Measurements from ENCODE around the gene ACSL6.

ACSL6 gene

DNA sequence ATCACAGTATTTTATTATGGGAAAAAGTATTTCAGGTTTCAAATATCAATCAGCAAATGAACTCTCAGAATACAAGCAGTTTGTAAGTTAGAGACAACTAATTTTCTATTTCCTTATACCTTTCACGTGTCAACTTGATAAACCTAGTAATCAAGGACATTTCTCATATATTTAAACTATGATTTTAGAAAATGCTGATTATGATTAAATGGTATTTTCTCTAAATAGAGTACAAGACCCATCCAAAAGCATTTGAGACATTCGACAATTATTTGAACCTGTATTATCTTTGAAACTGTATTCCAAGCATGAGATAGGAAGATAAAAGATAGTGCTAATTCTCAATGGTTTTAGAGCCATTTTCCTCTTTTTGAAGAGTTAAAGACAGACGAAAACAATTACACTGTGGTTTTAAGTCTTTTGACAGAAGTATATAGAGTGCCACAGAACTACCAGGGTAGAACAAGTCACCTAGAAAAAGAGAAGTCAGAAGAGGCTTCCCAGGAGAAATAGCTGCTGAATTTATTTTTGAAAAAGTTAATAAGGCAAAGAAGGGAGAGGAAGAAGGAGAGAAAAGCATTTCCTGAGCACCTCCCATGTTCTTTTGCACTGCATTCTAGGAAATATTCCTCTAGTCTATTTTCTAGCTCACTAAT is 71.6 kb downstream of the ACSL6 start:
- TF ChIP-seq, protein P1, sequence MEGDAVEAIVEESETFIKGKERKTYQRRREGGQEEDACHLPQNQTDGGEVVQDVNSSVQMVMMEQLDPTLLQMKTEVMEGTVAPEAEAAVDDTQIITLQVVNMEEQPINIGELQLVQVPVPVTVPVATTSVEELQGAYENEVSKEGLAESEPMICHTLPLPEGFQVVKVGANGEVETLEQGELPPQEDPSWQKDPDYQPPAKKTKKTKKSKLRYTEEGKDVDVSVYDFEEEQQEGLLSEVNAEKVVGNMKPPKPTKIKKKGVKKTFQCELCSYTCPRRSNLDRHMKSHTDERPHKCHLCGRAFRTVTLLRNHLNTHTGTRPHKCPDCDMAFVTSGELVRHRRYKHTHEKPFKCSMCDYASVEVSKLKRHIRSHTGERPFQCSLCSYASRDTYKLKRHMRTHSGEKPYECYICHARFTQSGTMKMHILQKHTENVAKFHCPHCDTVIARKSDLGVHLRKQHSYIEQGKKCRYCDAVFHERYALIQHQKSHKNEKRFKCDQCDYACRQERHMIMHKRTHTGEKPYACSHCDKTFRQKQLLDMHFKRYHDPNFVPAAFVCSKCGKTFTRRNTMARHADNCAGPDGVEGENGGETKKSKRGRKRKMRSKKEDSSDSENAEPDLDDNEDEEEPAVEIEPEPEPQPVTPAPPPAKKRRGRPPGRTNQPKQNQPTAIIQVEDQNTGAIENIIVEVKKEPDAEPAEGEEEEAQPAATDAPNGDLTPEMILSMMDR (IDR thresholded peaks at IDR 0.05) = no peak
- no peak for TF ChIP-seq ZFX (IDR thresholded peaks at IDR 0.05; ENCODE audit: borderline replicate concordance)
- H3K27ac ChIP-seq = no peak overlapping the region

DNA sequence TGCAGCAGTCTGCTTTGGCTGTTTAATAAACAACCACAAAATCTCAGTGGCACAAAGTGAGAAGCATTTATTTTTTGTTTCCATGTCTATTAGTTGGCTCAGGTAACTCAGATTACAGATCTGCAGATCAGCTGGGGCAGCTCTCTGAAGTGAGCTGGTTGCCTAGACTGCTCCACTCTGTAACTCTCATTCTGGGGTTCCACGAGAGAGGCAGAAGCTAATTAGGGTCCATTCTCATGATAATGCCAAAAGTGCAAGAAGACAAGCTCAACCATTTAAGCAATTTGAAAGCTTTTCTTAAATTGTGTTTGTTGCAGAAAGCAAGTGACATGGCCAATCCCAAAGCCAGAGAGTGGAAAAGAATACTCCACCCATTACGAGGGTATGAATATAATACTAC is 79.2 kb downstream of the ACSL6 start:
- TF ChIP-seq ZFX (IDR thresholded peaks at IDR 0.05; ENCODE audit: borderline replicate concordance) = no peak
- TF ChIP-seq, protein P1 (IDR thresholded peaks at IDR 0.05) = no peak
- no peak overlapping the region for H3K27ac ChIP-seq

GRCh38 chr5:131928957-131929356 is 82.5 kb downstream of the ACSL6 start:
- TF ChIP-seq ZFX (IDR thresholded peaks at IDR 0.05; ENCODE audit: borderline replicate concordance) = no peak
- TF ChIP-seq, protein P1 (IDR thresholded peaks at IDR 0.05) = no peak
- H3K27ac ChIP-seq = no peak overlapping the region

DNA sequence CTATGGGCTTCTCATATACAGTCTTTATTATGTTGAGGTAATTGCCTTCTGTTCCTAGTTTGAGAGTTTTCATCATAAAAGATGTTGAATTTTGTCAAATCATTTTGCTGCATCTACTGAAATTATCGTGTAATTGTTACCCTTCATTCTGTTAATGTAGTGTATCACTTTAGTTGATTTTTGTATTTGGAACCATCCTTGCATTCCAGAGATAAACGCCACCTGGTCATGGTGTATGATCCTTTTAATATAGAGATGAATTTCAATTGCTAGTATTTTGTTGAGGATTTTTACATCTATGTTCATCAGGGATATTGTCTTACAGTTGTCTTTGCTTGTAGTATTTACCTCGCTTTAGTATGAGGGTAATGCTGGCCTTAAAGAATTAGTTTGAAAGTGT is 85.3 kb downstream of the ACSL6 start:
- no peak overlapping the region for H3K27ac ChIP-seq
- no peak for TF ChIP-seq ZFX (IDR thresholded peaks at IDR 0.05; ENCODE audit: borderline replicate concordance)
- TF ChIP-seq, protein P1 (IDR thresholded peaks at IDR 0.05) = no peak

- no peak overlapping the region for H3K27ac ChIP-seq
- no peak for TF ChIP-seq ZFX (IDR thresholded peaks at IDR 0.05; ENCODE audit: borderline replicate concordance)
- TF ChIP-seq, protein P1 (IDR thresholded peaks at IDR 0.05) = no peak
These were observed 95.0 kb downstream of the ACSL6 start for GRCh38 chr5:131916481-131916880.

GRCh38 chr5:131914472-131914871 is 97.0 kb downstream of the ACSL6 start:
- no peak overlapping the region for H3K27ac ChIP-seq
- TF ChIP-seq, protein P1 (IDR thresholded peaks at IDR 0.05) = no peak
- no peak for TF ChIP-seq ZFX (IDR thresholded peaks at IDR 0.05; ENCODE audit: borderline replicate concordance)

DNA sequence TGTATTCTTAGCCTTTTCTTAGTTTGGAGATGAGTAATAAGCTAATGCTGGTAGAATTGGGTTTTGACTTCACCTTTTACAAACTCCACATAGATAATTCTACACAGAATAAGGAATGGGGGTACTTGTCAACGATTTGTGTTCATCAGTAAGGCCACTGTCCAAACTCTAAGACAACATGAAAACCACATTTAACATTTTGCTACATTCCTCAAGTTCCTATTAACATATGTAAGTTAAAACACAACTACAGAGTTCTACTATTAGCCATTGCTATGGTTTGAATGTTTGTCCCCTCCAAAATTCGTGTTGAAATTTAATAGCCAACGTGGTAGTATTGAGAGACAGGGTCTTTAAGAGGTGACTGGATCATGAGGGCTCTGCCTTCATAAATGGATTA is 97.9 kb downstream of the ACSL6 start:
- no peak overlapping the region for H3K27ac ChIP-seq
- TF ChIP-seq ZFX (IDR thresholded peaks at IDR 0.05; ENCODE audit: borderline replicate concordance) = no peak
- TF ChIP-seq, protein P1 (IDR thresholded peaks at IDR 0.05) = no peak
